Measurements from ENCODE around the gene PTPRJ.
A peak's percentile ranks its signal among the peaks of the same experiment; 100 is the strongest.
"Not testable (repeated sequence)": the region's sequence is repeated elsewhere in the genome, so short reads cannot be mapped to it uniquely, and the experiment has no call there.

Gene PTPRJ

GRCh38 chr11:47980088-47980906 is at the start of gene PTPRJ:
PTPRJ (plus strand) TSS chr11:47980559; CDS start chr11:47980913, 354 bp downstream.
- H3K27me3 ChIP-seq (replicated peaks; ENCODE audit: control insufficient read depth, insufficient read depth, low read length) = no peaks in the 10 kb centered on the region
- DNase-seq (ENCODE audit: extremely low read depth, insufficient read length) = peak; percentile 67
- no peaks in the 10 kb centered on the region for H3K36me3 ChIP-seq (ENCODE audit: control insufficient read depth, insufficient read depth, low read length)
- H3K4me3 ChIP-seq (replicated peaks; ENCODE audit: low read depth, low read length) = peak within 1 kb of the TSS; percentile 69
- TF ChIP-seq CTCF (IDR thresholded peaks at IDR 0.05; ENCODE audit: insufficient read depth, low read length, poor library complexity, severe bottlenecking) = no peak

- Histone ChIP-seq H3K4me3 (replicated peaks; ENCODE audit: low read depth, low read length) (no peak overlapping the region), H3K27me3 (replicated peaks; ENCODE audit: control insufficient read depth, insufficient read depth, low read length) (no peaks in the 10 kb centered on the region), H3K36me3 (ENCODE audit: control insufficient read depth, insufficient read depth, low read length) (no peaks in the 10 kb centered on the region)
- no peak for TF ChIP-seq CTCF (IDR thresholded peaks at IDR 0.05; ENCODE audit: insufficient read depth, low read length, poor library complexity, severe bottlenecking)
- DNase-seq (ENCODE audit: extremely low read depth, insufficient read length) = peak; percentile 47
Measured at GRCh38 chr11:47932544-47932943, 47.8 kb upstream of the PTPRJ start.

- not testable (repeated sequence) for DNase-seq (ENCODE audit: extremely low read depth, insufficient read length); H3K27me3 ChIP-seq (replicated peaks; ENCODE audit: control insufficient read depth, insufficient read depth, low read length); H3K4me3 ChIP-seq (replicated peaks; ENCODE audit: low read depth, low read length)
Measured at GRCh38 chr11:47933797-47934196, 46.6 kb upstream of the PTPRJ start.

GRCh38 chr11:47938791-47939560 is 41.4 kb upstream of the PTPRJ start:
- H3K36me3 ChIP-seq (ENCODE audit: control insufficient read depth, insufficient read depth, low read length) = no peaks in the 10 kb centered on the region
- no peaks in the 10 kb centered on the region for H3K27me3 ChIP-seq (replicated peaks; ENCODE audit: control insufficient read depth, insufficient read depth, low read length)
- no peak for TF ChIP-seq CTCF (IDR thresholded peaks at IDR 0.05; ENCODE audit: insufficient read depth, low read length, poor library complexity, severe bottlenecking)
- no peak for DNase-seq (ENCODE audit: extremely low read depth, insufficient read length)
- no peak overlapping the region for H3K4me3 ChIP-seq (replicated peaks; ENCODE audit: low read depth, low read length)

More at GRCh38 chr11:47933797-47934196, 46.6 kb upstream of the PTPRJ start:
- H3K36me3 ChIP-seq (ENCODE audit: control insufficient read depth, insufficient read depth, low read length) = not testable (repeated sequence)

- Histone ChIP-seq H3K36me3 (ENCODE audit: control insufficient read depth, insufficient read depth, low read length) (no peaks in the 10 kb centered on the region), H3K4me3 (replicated peaks; ENCODE audit: low read depth, low read length) (no peak overlapping the region), H3K27me3 (replicated peaks; ENCODE audit: control insufficient read depth, insufficient read depth, low read length) (no peaks in the 10 kb centered on the region)
- DNase-seq (ENCODE audit: extremely low read depth, insufficient read length) = no peak
- no peak for TF ChIP-seq CTCF (IDR thresholded peaks at IDR 0.05; ENCODE audit: insufficient read depth, low read length, poor library complexity, severe bottlenecking)
Measured at GRCh38 chr11:47940904-47941649, 39.3 kb upstream of the PTPRJ start.

All from GM06990 (cell line).